IMR-90 (cell line): ENCODE measurements around the gene ADRA2C. TPM values are rescaled to one million over a fixed set of nuclear protein-coding genes. Genes with fewer than 3 reads are reported as not detected.

Experiments
- ATAC-seq: fragments of 200-7000 bp; cut with Tn5 transposase; 2 replicates; pipeline ENCODE4 v1.9.1; 2020; ENCODE audit warnings: low read depth, mild to moderate bottlenecking, moderate library complexity
- BruUV-seq: library from RNA; stranded (reverse); fragments of 400-500 nt; replicated peaks from 2 replicates; lab custom pipeline; 2021; lab: Mats Ljungman, UMichigan
- CTCF ChIA-PET: fragments of 300-600 bp; formaldehyde crosslinking; extraction: SDS; loops from one replicate; lab custom pipeline; 2021; ENCODE audit warnings: antibody characterized with exemption; lab: Yijun Ruan, JAX
- POLR2A ChIA-PET: fragments of 300-600 bp; sonication (Branson Sonifier 250); formaldehyde crosslinking; loops from one replicate; lab custom pipeline; 2022; ENCODE audit warnings: antibody characterized with exemption; ENCODE audit not compliant: unreplicated experiment; lab: Charles Lee
- DNase-seq: peaks from one replicate; pipeline ENCODE4 v3.0.0; 2013
- H2AFZ ChIP-seq: replicated peaks from 2 replicates; pipeline ENCODE3; 2013; ENCODE audit warnings: low read length, mild to moderate bottlenecking; ENCODE audit not compliant: poor library complexity
- H2AK5ac ChIP-seq: 2 replicates; pipeline ENCODE4 v1.6.1; 2013; ENCODE audit warnings: low read depth, low read length, inconsistent platforms
- H2AK9ac ChIP-seq: replicated peaks from 2 replicates; pipeline ENCODE3; 2013; ENCODE audit warnings: mild to moderate bottlenecking, low read depth, low read length, moderate library complexity; ENCODE audit not compliant: poor library complexity
- H2BK120ac ChIP-seq: 2 replicates; pipeline ENCODE4 v1.6.1; 2013; ENCODE audit warnings: low read depth, low read length, inconsistent platforms
- H2BK15ac ChIP-seq: 3 replicates; pipeline ENCODE4 v1.6.1; 2013; ENCODE audit warnings: low read depth, low read length, inconsistent platforms
- H2BK20ac ChIP-seq: 2 replicates; pipeline ENCODE4 v1.6.1; 2013; ENCODE audit warnings: low read depth, mild to moderate bottlenecking, inconsistent platforms, low read length, moderate library complexity
- H2BK5ac ChIP-seq: 2 replicates; pipeline ENCODE4 v1.6.1; 2013; ENCODE audit warnings: mild to moderate bottlenecking, low read depth, low read length, inconsistent platforms; ENCODE audit not compliant: poor library complexity, severe bottlenecking
- H3K14ac ChIP-seq: replicated peaks from 2 replicates; pipeline ENCODE4 v1.6.1; 2013; ENCODE audit warnings: low read depth, low read length, inconsistent platforms
- H3K18ac ChIP-seq: 2 replicates; pipeline ENCODE4 v1.6.1; 2013; ENCODE audit warnings: low read depth, low read length, control low read depth
- H3K23ac ChIP-seq: 2 replicates; pipeline ENCODE4 v1.6.1; 2013; ENCODE audit warnings: low read depth, low read length, inconsistent platforms
- H3K27ac ChIP-seq: 2 replicates; pipeline ENCODE4 v1.5.1; 2013; ENCODE audit warnings: mild to moderate bottlenecking, control low read depth, low read length; ENCODE audit not compliant: insufficient read depth
- H3K27me3 ChIP-seq: 2 replicates; pipeline ENCODE4 v1.6.1; 2013; ENCODE audit warnings: low read length; ENCODE audit not compliant: control insufficient read depth, insufficient read depth
- H3K36me3 ChIP-seq: 2 replicates; pipeline ENCODE4 v1.6.1; 2013; ENCODE audit warnings: low read length, mixed read lengths; ENCODE audit not compliant: control insufficient read depth, insufficient read depth
- H3K4ac ChIP-seq: 2 replicates; pipeline ENCODE4 v1.6.1; 2013; ENCODE audit warnings: low read depth, low read length, inconsistent platforms
- H3K4me1 ChIP-seq: 2 replicates; pipeline ENCODE4 v1.6.1; 2013; ENCODE audit warnings: low read length, mixed read lengths; ENCODE audit not compliant: control insufficient read depth, insufficient read depth
- H3K4me2 ChIP-seq: 2 replicates; pipeline ENCODE4 v1.6.1; 2013; ENCODE audit warnings: low read depth, mild to moderate bottlenecking, control low read depth, low read length, moderate library complexity
- H3K4me3 ChIP-seq: 2 replicates; pipeline ENCODE4 v1.5.1; 2013; ENCODE audit warnings: low read depth, mild to moderate bottlenecking, control low read depth, low read length, moderate library complexity; ENCODE audit not compliant: insufficient read depth
- H3K56ac ChIP-seq: 2 replicates; pipeline ENCODE4 v1.6.1; 2013; ENCODE audit warnings: low read length, inconsistent platforms; ENCODE audit not compliant: insufficient read depth; ENCODE audit errors: extremely low read depth
- H3K79me1 ChIP-seq, 2 experiments: 2 replicates each; pipeline ENCODE4 v1.6.1; 2013; ENCODE audit warnings: low read length in 2 of 2, inconsistent platforms in 1 of 2, low read depth in 1 of 2
- H3K9ac ChIP-seq: 2 replicates; pipeline ENCODE4 v1.6.1; 2013; ENCODE audit warnings: low read depth, low read length, control low read depth
- H3K9me1 ChIP-seq: 2 replicates; pipeline ENCODE4 v1.6.1; 2013; ENCODE audit warnings: low read length, inconsistent platforms; ENCODE audit not compliant: insufficient read depth
- H3K9me3 ChIP-seq: 2 replicates; pipeline ENCODE4 v1.6.1; 2013; ENCODE audit warnings: low read length; ENCODE audit not compliant: control insufficient read depth, insufficient read depth
- H4K20me1 ChIP-seq: 2 replicates; pipeline ENCODE4 v1.6.1; 2013; ENCODE audit warnings: low read length, inconsistent platforms; ENCODE audit not compliant: insufficient read depth
- H4K5ac ChIP-seq: 2 replicates; pipeline ENCODE4 v1.6.1; 2013; ENCODE audit warnings: mild to moderate bottlenecking, low read depth, low read length, control low read depth
- H4K8ac ChIP-seq, 2 experiments: 2 replicates each; pipeline ENCODE4 v1.6.1; 2013; ENCODE audit warnings: low read depth in 2 of 2, low read length in 2 of 2, control low read depth in 1 of 2, inconsistent platforms in 1 of 2
- H4K91ac ChIP-seq: 2 replicates; pipeline ENCODE4 v1.6.1; 2013; ENCODE audit warnings: low read depth, low read length, inconsistent platforms; ENCODE audit not compliant: insufficient read depth
- BHLHE40 ChIP-seq: fragments of 150-350 bp; IDR thresholded peaks from 2 replicates; pipeline ENCODE4 v1.6.1; 2016; ENCODE audit warnings: mild to moderate bottlenecking, low read depth, low read length
- CHD1 ChIP-seq: IDR thresholded peaks from 2 replicates; pipeline ENCODE4 v1.6.1; 2012; ENCODE audit warnings: low read depth, low read length, improper control_type of control experiment
- MAZ ChIP-seq: IDR thresholded peaks from 2 replicates; pipeline ENCODE4 v1.6.1; 2012; ENCODE audit warnings: low read depth, mild to moderate bottlenecking, low read length, improper control_type of control experiment, moderate library complexity, borderline replicate concordance
- NFE2L2 ChIP-seq: fragments of 150-350 bp; IDR thresholded peaks from 2 replicates; pipeline ENCODE4 v1.6.1; 2016; ENCODE audit warnings: low read depth, mild to moderate bottlenecking, low read length
- RAD21 ChIP-seq: IDR thresholded peaks from 2 replicates; pipeline ENCODE4 v1.6.1; 2012; ENCODE audit warnings: low read length, improper control_type of control experiment
- RFX5 ChIP-seq: IDR thresholded peaks from 2 replicates; pipeline ENCODE4 v1.8.0; 2012; ENCODE audit warnings: low read depth, mild to moderate bottlenecking, low read length, moderate library complexity
- SMC3 ChIP-seq: fragments of 150-350 bp; IDR thresholded peaks from 2 replicates; pipeline ENCODE4 v1.6.1; 2016; ENCODE audit warnings: low read depth, mild to moderate bottlenecking, antibody characterized with exemption, low read length, moderate library complexity
- WGBS, 2 experiments: methylation state at CpG; one replicate each; pipeline versions ENCODE4 v1.1.5 to v1.1.7; 2013; ENCODE audit warnings: missing lambda C conversion rate in 2 of 2; ENCODE audit not compliant: insufficient read length in 1 of 2; ENCODE audit errors: extremely low coverage in 2 of 2; 5-methylcytosine and 5-hydroxymethylcytosine counted together
- dilution Hi-C: fragments of 300-500 bp; cut with HindIII; formaldehyde crosslinking; loops from one replicate; pipeline ENCODE4 v1.14.3; 2018; ENCODE audit warnings: low sequenced_read_pairs; ENCODE audit not compliant: unreplicated experiment
- in situ Hi-C: fragments of 300-500 bp; cut with MboI; formaldehyde crosslinking; loops from 3 replicates; pipeline ENCODE4 v1.14.3; 2019; ENCODE audit warnings: low sequenced_read_pairs, inconsistent platforms, mixed read lengths
- intact Hi-C: fragments of 100-400 bp; cut with micrococcal nuclease; formaldehyde crosslinking; loops from 2 replicates; pipeline ENCODE4 v1.10.0; 2022
- polyA plus RNA-seq, 3 experiments: library from polyadenylated mRNA; depleted of rRNA; stranded (reverse); fragments of >200 nt; gene quantifications; 2 replicates each; pipeline ENCODE4 v1.2.3, GENCODE V29; 2012; ENCODE audit warnings: low replicate concordance in 1 of 3
- total RNA-seq: library from RNA; depleted of rRNA; stranded (reverse); fragments of >200 nt; gene quantifications from 2 replicates; pipeline ENCODE4 v1.2.3, GENCODE V29; 2012
- TF ChIP-seq, protein P1 (sequence below): conservative IDR thresholded peaks from 2 replicates; pipeline ENCODE4 v1.5.1; 2012; ENCODE audit warnings: mild to moderate bottlenecking, low read depth, low read length, improper control_type of control experiment

ADRA2C gene
- total and polyA plus RNA-seq, 2 of the 4 experiments (the other 2 are of a cell fraction), result under 0.01 to 0.14 TPM

DNA sequence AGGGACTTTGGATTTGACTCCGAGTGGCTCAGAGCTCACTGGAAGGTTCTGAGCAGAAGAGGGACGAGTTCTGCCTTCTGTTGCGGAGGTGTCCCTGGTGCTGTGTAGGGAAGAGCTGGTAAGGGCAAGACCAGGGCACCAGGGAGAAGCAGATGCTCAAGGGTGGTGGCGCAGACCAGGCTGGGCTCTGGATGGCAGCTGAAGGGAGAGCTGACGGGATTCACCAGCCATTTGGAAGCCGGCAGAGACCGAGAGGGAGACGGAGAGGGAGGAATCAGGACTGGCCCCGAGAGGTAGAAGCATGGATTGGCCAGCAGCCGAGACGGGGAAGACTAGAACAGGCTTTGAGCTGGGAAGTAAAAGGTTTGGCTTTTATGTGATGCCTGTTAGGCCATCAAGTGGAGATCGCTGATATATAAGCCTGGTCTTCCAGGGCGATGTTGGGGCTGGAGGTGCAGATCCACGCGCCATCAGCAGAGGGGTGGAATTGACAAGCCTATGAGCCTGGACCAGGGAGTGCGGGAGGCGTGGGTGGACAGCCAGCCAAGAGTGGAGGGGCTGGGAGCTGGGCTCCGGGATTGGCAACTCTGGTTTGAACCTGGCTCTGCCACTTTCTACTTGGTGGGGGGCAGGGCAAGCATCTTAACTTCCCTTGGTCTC lies 43.4 kb downstream of the ADRA2C start:
- Histone ChIP-seq H2AK5ac (no peak overlapping the region), H3K27ac (no peak overlapping the region), H2BK15ac (no peak overlapping the region), H3K27me3 (peaks cover 19% of the 10 kb centered on the region), H3K9me1 (no peaks in the 10 kb centered on the region), H2BK5ac (no peak overlapping the region), H3K9ac (no peak overlapping the region), H2BK20ac (no peak overlapping the region), H3K9me3 (no peaks in the 10 kb centered on the region), H3K4me2 (no peak overlapping the region), H2AFZ (no peak overlapping the region), H3K36me3 (no peaks in the 10 kb centered on the region), H3K79me1 (no peaks in the 10 kb centered on the region), H3K23ac (no peak overlapping the region), H4K91ac (no peak overlapping the region), H3K14ac (no peak overlapping the region), H2BK120ac (no peak overlapping the region), H4K8ac (no peak overlapping the region), H3K4me3 (no peak overlapping the region), H4K5ac (no peak overlapping the region), H3K18ac (no peak overlapping the region), H3K4me1 (no peaks in the 10 kb centered on the region), H3K4ac (no peak overlapping the region), H2AK9ac (no peak overlapping the region), H4K20me1 (no peaks in the 10 kb centered on the region), H3K56ac (no peak overlapping the region)
- intact Hi-C loops (no loop called here), in situ Hi-C loops (no loop called here), dilution Hi-C loops (no loop called here)
- 64% methylated on average over 13 of the region's 18 CpGs; no CpG with 5 or more reads in 1 of the 2 experiments for WGBS, 2 experiments
- ChIA-PET POLR2A (no interaction called here), CTCF (no interaction called here)
- DNase-seq (no peak), ATAC-seq (no peak)
- BruUV-seq, result no TSS peak
- no peak for TF ChIP-seq BHLHE40
- TF ChIP-seq RFX5, result no peak
- no peak for TF ChIP-seq NFE2L2
- TF ChIP-seq SMC3, result no peak
- TF ChIP-seq MAZ, result no peak
- TF ChIP-seq, protein P1, sequence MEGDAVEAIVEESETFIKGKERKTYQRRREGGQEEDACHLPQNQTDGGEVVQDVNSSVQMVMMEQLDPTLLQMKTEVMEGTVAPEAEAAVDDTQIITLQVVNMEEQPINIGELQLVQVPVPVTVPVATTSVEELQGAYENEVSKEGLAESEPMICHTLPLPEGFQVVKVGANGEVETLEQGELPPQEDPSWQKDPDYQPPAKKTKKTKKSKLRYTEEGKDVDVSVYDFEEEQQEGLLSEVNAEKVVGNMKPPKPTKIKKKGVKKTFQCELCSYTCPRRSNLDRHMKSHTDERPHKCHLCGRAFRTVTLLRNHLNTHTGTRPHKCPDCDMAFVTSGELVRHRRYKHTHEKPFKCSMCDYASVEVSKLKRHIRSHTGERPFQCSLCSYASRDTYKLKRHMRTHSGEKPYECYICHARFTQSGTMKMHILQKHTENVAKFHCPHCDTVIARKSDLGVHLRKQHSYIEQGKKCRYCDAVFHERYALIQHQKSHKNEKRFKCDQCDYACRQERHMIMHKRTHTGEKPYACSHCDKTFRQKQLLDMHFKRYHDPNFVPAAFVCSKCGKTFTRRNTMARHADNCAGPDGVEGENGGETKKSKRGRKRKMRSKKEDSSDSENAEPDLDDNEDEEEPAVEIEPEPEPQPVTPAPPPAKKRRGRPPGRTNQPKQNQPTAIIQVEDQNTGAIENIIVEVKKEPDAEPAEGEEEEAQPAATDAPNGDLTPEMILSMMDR, result no peak
- TF ChIP-seq CHD1, result no peak
- TF ChIP-seq RAD21, result no peak
